Stomach smooth muscle (tissue), 2 donors: Measurements from ENCODE around the gene KL.
A peak's percentile ranks its signal among the peaks of the same experiment; 100 is the strongest.

Experiments used
- H3K27ac ChIP-seq: one replicate; pipeline ENCODE4 v1.7.0; 2013; ENCODE audit warnings: mild to moderate bottlenecking, low read length, inconsistent platforms
- H3K27me3 ChIP-seq, 2 donors: one replicate each; pipeline ENCODE4 v1.7.0; 2013; ENCODE audit warnings: low read length in 2 of 2; ENCODE audit not compliant: insufficient read depth in 2 of 2, control insufficient read depth in 1 of 2
- H3K36me3 ChIP-seq, 2 donors: one replicate each; pipeline ENCODE4 v1.7.0; 2013; ENCODE audit warnings: low read length in 2 of 2; ENCODE audit not compliant: control insufficient read depth in 2 of 2, insufficient read depth in 2 of 2
- H3K4me1 ChIP-seq: one replicate; pipeline ENCODE4 v1.7.0; 2013; ENCODE audit warnings: low read length; ENCODE audit not compliant: control insufficient read depth, insufficient read depth
- H3K4me3 ChIP-seq, 2 donors: one replicate each; pipeline ENCODE4 v1.7.0; 2013; ENCODE audit warnings: low read length in 2 of 2
- H3K9ac ChIP-seq, 2 donors: one replicate each; pipeline ENCODE4 v1.7.0; 2013; ENCODE audit warnings: low read length in 2 of 2, mild to moderate bottlenecking in 1 of 2
- H3K9me3 ChIP-seq, 2 donors: one replicate each; pipeline ENCODE4 v1.7.0; 2013; ENCODE audit warnings: low read length in 2 of 2; ENCODE audit not compliant: control insufficient read depth in 2 of 2
- donor health status: healthy.
- donor health status: Pancreatic carcinoma.

KL gene

GRCh38 chr13:33034882-33035520 lies 18.8 kb downstream of the KL start:
- Histone ChIP-seq H3K4me1 (peaks cover 8% of the 10 kb centered on the region), H3K27me3 (no peaks in the 10 kb centered on the region), H3K27ac (no peak overlapping the region), H3K4me3 (no peak overlapping the region), H3K9ac (no peak overlapping the region), H3K36me3 (no peaks in the 10 kb centered on the region), H3K9me3 (no peaks in the 10 kb centered on the region)

GRCh38 chr13:33037673-33038072 lies 21.4 kb downstream of the KL start:
- Histone ChIP-seq H3K4me1 (peaks cover 10% of the 10 kb centered on the region), H3K27me3 (no peaks in the 10 kb centered on the region), H3K4me3 (no peak overlapping the region), H3K36me3 (no peaks in the 10 kb centered on the region), H3K27ac (no peak overlapping the region), H3K9ac (no peak overlapping the region), H3K9me3 (no peaks in the 10 kb centered on the region)

- H3K4me1 ChIP-seq = peaks cover 10% of the 10 kb centered on the region
- no peaks in the 10 kb centered on the region for H3K36me3 ChIP-seq
- H3K27ac ChIP-seq = peak overlapping the region; percentile 72
Observed at GRCh38 chr13:33040090-33040489, 23.9 kb downstream of the KL start.

GRCh38 chr13:33045851-33046592 lies 29.8 kb downstream of the KL start:
- no peak overlapping the region for H3K4me3 ChIP-seq
- H3K27me3 ChIP-seq = no peaks in the 10 kb centered on the region
- H3K36me3 ChIP-seq = no peaks in the 10 kb centered on the region
- H3K4me1 ChIP-seq = peaks cover 2% of the 10 kb centered on the region
- no peak overlapping the region for H3K9ac ChIP-seq
- H3K27ac ChIP-seq = no peak overlapping the region
- no peaks in the 10 kb centered on the region for H3K9me3 ChIP-seq

More at GRCh38 chr13:33040090-33040489, 23.9 kb downstream of the KL start:
- H3K9me3 ChIP-seq = no peaks in the 10 kb centered on the region
- peak overlapping the region in 1 of 2 donors; percentile 54 for H3K4me3 ChIP-seq
- peak overlapping the region; percentile 13 to 24 for H3K9ac ChIP-seq
- no peaks in the 10 kb centered on the region for H3K27me3 ChIP-seq

GRCh38 chr13:33050161-33050560 lies 33.9 kb downstream of the KL start:
- Histone ChIP-seq H3K4me1 (peaks cover 7% of the 10 kb centered on the region), H3K36me3 (no peaks in the 10 kb centered on the region), H3K27me3 (no peaks in the 10 kb centered on the region), H3K27ac (no peak overlapping the region), H3K4me3 (no peak overlapping the region), H3K9me3 (no peaks in the 10 kb centered on the region), H3K9ac (no peak overlapping the region)

- Histone ChIP-seq H3K4me3 (no peak overlapping the region), H3K27ac (no peak overlapping the region), H3K36me3 (no peaks in the 10 kb centered on the region), H3K9me3 (no peaks in the 10 kb centered on the region), H3K9ac (no peak overlapping the region), H3K27me3 (no peaks in the 10 kb centered on the region), H3K4me1 (peaks cover 7% of the 10 kb centered on the region)
Observed at GRCh38 chr13:33051632-33052031, 35.4 kb downstream of the KL start.

- H3K9ac ChIP-seq = no peak overlapping the region
- H3K36me3 ChIP-seq = no peaks in the 10 kb centered on the region
- no peaks in the 10 kb centered on the region for H3K27me3 ChIP-seq
- peak overlapping the region; percentile 26 for H3K27ac ChIP-seq
- peak overlapping the region; percentile 44 to 50 for H3K4me3 ChIP-seq
- H3K9me3 ChIP-seq = no peaks in the 10 kb centered on the region
- peaks cover 7% of the 10 kb centered on the region for H3K4me1 ChIP-seq
Observed at GRCh38 chr13:33052506-33053280, 36.5 kb downstream of the KL start.

GRCh38 chr13:33053397-33054066 lies 37.3 kb downstream of the KL start:
- peaks cover 7% of the 10 kb centered on the region for H3K4me1 ChIP-seq
- no peak overlapping the region for H3K9ac ChIP-seq
- H3K27ac ChIP-seq = no peak overlapping the region

GRCh38 chr13:33057019-33057780 lies 41.0 kb downstream of the KL start:
- Histone ChIP-seq H3K27ac (no peak overlapping the region), H3K4me3 (no peak overlapping the region), H3K27me3 (no peaks in the 10 kb centered on the region), H3K4me1 (peaks cover 5% of the 10 kb centered on the region), H3K36me3 (peaks cover 0 to 6% of the 10 kb centered on the region in 2 donors), H3K9ac (no peak overlapping the region), H3K9me3 (no peaks in the 10 kb centered on the region)

More at GRCh38 chr13:33053397-33054066, 37.3 kb downstream of the KL start:
- no peaks in the 10 kb centered on the region for H3K36me3 ChIP-seq
- no peak overlapping the region for H3K4me3 ChIP-seq
- H3K9me3 ChIP-seq = no peaks in the 10 kb centered on the region
- H3K27me3 ChIP-seq = no peaks in the 10 kb centered on the region
